OCI-LY3 (cell line): ENCODE data around the gene GRID1.

Experiments
- H2AFZ ChIP-seq: fragments of 200-600, 300-600 bp; shearing (Covaris generic); 2 replicates; pipeline ENCODE4 v1.6.0; 2014; ENCODE audit warnings: antibody characterized with exemption, low read depth, low read length
- H3K27ac ChIP-seq: fragments of 200-600, 300-600 bp; sonication (generic); 2 replicates; pipeline ENCODE4 v1.5.1; 2014; ENCODE audit warnings: mild to moderate bottlenecking, low read length, moderate library complexity, mixed read lengths
- H3K27me3 ChIP-seq: fragments of 200-600, 300-600 bp; sonication (generic); 2 replicates; pipeline ENCODE4 v1.6.1; 2014; ENCODE audit warnings: low read depth, low read length, mixed read lengths
- H3K36me3 ChIP-seq: fragments of 200-600, 300-600 bp; sonication (generic); replicated peaks from 2 replicates; pipeline ENCODE3; 2014; ENCODE audit warnings: low read depth, low read length, mixed read lengths
- H3K4me1 ChIP-seq: fragments of 300-600, 200-600 bp; sonication (generic); 2 replicates; pipeline ENCODE4 v1.6.1; 2014; ENCODE audit warnings: low read length, mixed read lengths
- H3K4me2 ChIP-seq: fragments of 200-600, 300-600 bp; sonication (generic); 2 replicates; pipeline ENCODE4 v1.6.1; 2014; ENCODE audit warnings: low read length, mixed read lengths
- H3K4me3 ChIP-seq: fragments of 300-600, 200-600 bp; sonication (generic); 2 replicates; pipeline ENCODE4 v1.5.1; 2014; ENCODE audit warnings: antibody characterized with exemption, mild to moderate bottlenecking, low read length, moderate library complexity
- H3K79me2 ChIP-seq: fragments of 300-600, 200-600 bp; shearing (Covaris generic); 2 replicates; pipeline ENCODE4 v1.6.1; 2014; ENCODE audit warnings: mild to moderate bottlenecking, low read length, mixed read lengths
- H3K9ac ChIP-seq: fragments of 300-600, 200-600 bp; shearing (Covaris generic); 2 replicates; pipeline ENCODE4 v1.6.0; 2014; ENCODE audit warnings: mild to moderate bottlenecking, low read length, moderate library complexity
- H3K9me3 ChIP-seq: fragments of 200-600, 300-600 bp; shearing (Covaris generic); 2 replicates; pipeline ENCODE4 v1.6.1; 2014; ENCODE audit warnings: low read length, mixed read lengths; ENCODE audit not compliant: insufficient read depth
- H4K20me1 ChIP-seq: fragments of 200-600, 300-600 bp; sonication (generic); 2 replicates; pipeline ENCODE4 v1.6.1; 2016; ENCODE audit warnings: low read length, mixed read lengths; ENCODE audit not compliant: insufficient read depth
- CTCF ChIP-seq: fragments of 200-600, 300-600 bp; sonication (generic); IDR thresholded peaks from 2 replicates; pipeline ENCODE4 v1.5.1; 2014; ENCODE audit warnings: antibody characterized with exemption, low read length, low read depth
- EZH2phosphoT487 ChIP-seq: fragments of 200-600 bp; shearing (Covaris generic); IDR thresholded peaks from 2 replicates; pipeline ENCODE4 v1.6.1; 2018; ENCODE audit warnings: antibody characterized with exemption, mixed run types, low read depth

The GRID1 gene

GRCh38 chr10:86107131-86107530 is 259.5 kb downstream of the GRID1 start:
- H4K20me1 ChIP-seq = no peaks in the 10 kb centered on the region
- H3K27me3 ChIP-seq = no peaks in the 10 kb centered on the region
- no peaks in the 10 kb centered on the region for H3K9me3 ChIP-seq
- H3K4me1 ChIP-seq = no peaks in the 10 kb centered on the region
- no peaks in the 10 kb centered on the region for H3K36me3 ChIP-seq
- no peak overlapping the region for H3K4me2 ChIP-seq
- H3K9ac ChIP-seq = no peak overlapping the region
- H3K27ac ChIP-seq = no peak overlapping the region
- no peak overlapping the region for H3K4me3 ChIP-seq
- TF ChIP-seq CTCF (no peak), EZH2phosphoT487 (no peak)
- no peak overlapping the region for H2AFZ ChIP-seq
- H3K79me2 ChIP-seq = no peaks in the 10 kb centered on the region

- H3K27me3 ChIP-seq = no peaks in the 10 kb centered on the region
- no peak overlapping the region for H2AFZ ChIP-seq
- no peaks in the 10 kb centered on the region for H3K79me2 ChIP-seq
- H4K20me1 ChIP-seq = no peaks in the 10 kb centered on the region
- no peaks in the 10 kb centered on the region for H3K4me1 ChIP-seq
- no peak overlapping the region for H3K27ac ChIP-seq
- no peaks in the 10 kb centered on the region for H3K9me3 ChIP-seq
- H3K36me3 ChIP-seq = no peaks in the 10 kb centered on the region
- no peak overlapping the region for H3K4me2 ChIP-seq
- TF ChIP-seq EZH2phosphoT487 = no peak
- TF ChIP-seq CTCF = no peak
- no peak overlapping the region for H3K9ac ChIP-seq
- no peak overlapping the region for H3K4me3 ChIP-seq
Observed at GRCh38 chr10:86106616-86107015, 260.0 kb downstream of the GRID1 start.

- H3K9ac ChIP-seq = no peak overlapping the region
- H3K36me3 ChIP-seq = no peaks in the 10 kb centered on the region
- peaks cover 4% of the 10 kb centered on the region for H3K4me1 ChIP-seq
- H3K79me2 ChIP-seq = no peaks in the 10 kb centered on the region
- no peak overlapping the region for H3K4me2 ChIP-seq
- H3K4me3 ChIP-seq = no peak overlapping the region
- no peaks in the 10 kb centered on the region for H3K27me3 ChIP-seq
- no peak overlapping the region for H3K27ac ChIP-seq
- no peaks in the 10 kb centered on the region for H3K9me3 ChIP-seq
- H4K20me1 ChIP-seq = no peaks in the 10 kb centered on the region
- TF ChIP-seq CTCF = no peak
- TF ChIP-seq EZH2phosphoT487 = no peak
- no peak overlapping the region for H2AFZ ChIP-seq
Observed at GRCh38 chr10:86105640-86106039, 261.0 kb downstream of the GRID1 start.

GRCh38 chr10:86105181-86105580 is 261.4 kb downstream of the GRID1 start:
- Histone ChIP-seq H3K36me3 (no peaks in the 10 kb centered on the region), H3K9me3 (no peaks in the 10 kb centered on the region), H2AFZ (no peak overlapping the region), H3K9ac (no peak overlapping the region), H3K27me3 (no peaks in the 10 kb centered on the region), H3K4me1 (peaks cover 6% of the 10 kb centered on the region), H3K27ac (no peak overlapping the region), H3K4me2 (no peak overlapping the region), H3K4me3 (no peak overlapping the region), H3K79me2 (no peaks in the 10 kb centered on the region), H4K20me1 (no peaks in the 10 kb centered on the region)
- no peak for TF ChIP-seq CTCF
- no peak for TF ChIP-seq EZH2phosphoT487
